Ascending aorta (tissue), 2 donors: ENCODE data around the gene ZNF865. TPM values are rescaled to one million over a fixed set of nuclear protein-coding genes. Genes with fewer than 3 reads are reported as not detected.

Experiments
- DNase-seq, 2 donors: peaks; one replicate each; pipeline ENCODE4 v3.0.0-alpha.2; 2019; ENCODE audit warnings: low spot score in 2 of 2
- H3K27ac ChIP-seq, 2 donors: fragments of 200-600 bp; sonication (generic); one replicate each; pipeline ENCODE4 v1.5.1; 2016 to 2017; ENCODE audit warnings: mild to moderate bottlenecking in 1 of 2
- H3K27me3 ChIP-seq: fragments of 200-600 bp; sonication (generic); one replicate; pipeline ENCODE4 v1.5.1; 2017
- H3K36me3 ChIP-seq, 2 donors: fragments of 200-600 bp; sonication (generic); one replicate each; pipeline ENCODE4 v1.5.1; 2016
- H3K4me1 ChIP-seq, 2 donors: fragments of 200-600 bp; sonication (generic); one replicate each; pipeline ENCODE4 v1.5.1; 2016 to 2017; ENCODE audit warnings: mild to moderate bottlenecking in 1 of 2
- H3K4me3 ChIP-seq, 2 donors: fragments of 200-600 bp; sonication (generic); one replicate each; pipeline ENCODE4 v1.5.1; 2016 to 2017; ENCODE audit warnings: mild to moderate bottlenecking in 1 of 2
- H3K9me3 ChIP-seq, 2 donors: fragments of 200-600 bp; sonication (generic); one replicate each; pipeline ENCODE4 v1.5.1; 2016
- CTCF ChIP-seq, 3 experiments: fragments of 200-600 bp in 2 of 3; fragments of 450-650 bp in 1 of 3; sonication (generic) in 2 of 3; IDR thresholded peaks; one replicate each; pipeline ENCODE4 v1.5.1; 2016 to 2019; ENCODE audit warnings: antibody characterized with exemption in 3 of 3, mild to moderate bottlenecking in 1 of 3, moderate library complexity in 1 of 3
- intact Hi-C: fragments of 100-400 bp; cut with DNase I; formaldehyde crosslinking; loops from one replicate; pipeline ENCODE4 v1.15.1; 2023
- total RNA-seq: library from RNA; depleted of rRNA; stranded (reverse); fragments of >200 nt; gene quantifications from one replicate; pipeline ENCODE4 v1.1.0, GENCODE V29; 2016

ZNF865 gene
- total RNA-seq, 1 donor from 2014 or later = 22.0 TPM

- Histone ChIP-seq H3K27ac (no peak overlapping the region), H3K4me3 (no peak overlapping the region), H3K36me3 (peaks cover 9 to 23% of the 10 kb centered on the region in 2 donors), H3K9me3 (no peaks in the 10 kb centered on the region), H3K27me3 (no peaks in the 10 kb centered on the region), H3K4me1 (peaks cover 6 to 8% of the 10 kb centered on the region in 2 donors)
- intact Hi-C loops = no loop called here
- no peak for TF ChIP-seq CTCF (IDR thresholded peaks at IDR 0.05)
- DNase-seq = no peak
Observed at GRCh38 chr19:55591555-55591954, 13.9 kb upstream of the ZNF865 start.

DNA sequence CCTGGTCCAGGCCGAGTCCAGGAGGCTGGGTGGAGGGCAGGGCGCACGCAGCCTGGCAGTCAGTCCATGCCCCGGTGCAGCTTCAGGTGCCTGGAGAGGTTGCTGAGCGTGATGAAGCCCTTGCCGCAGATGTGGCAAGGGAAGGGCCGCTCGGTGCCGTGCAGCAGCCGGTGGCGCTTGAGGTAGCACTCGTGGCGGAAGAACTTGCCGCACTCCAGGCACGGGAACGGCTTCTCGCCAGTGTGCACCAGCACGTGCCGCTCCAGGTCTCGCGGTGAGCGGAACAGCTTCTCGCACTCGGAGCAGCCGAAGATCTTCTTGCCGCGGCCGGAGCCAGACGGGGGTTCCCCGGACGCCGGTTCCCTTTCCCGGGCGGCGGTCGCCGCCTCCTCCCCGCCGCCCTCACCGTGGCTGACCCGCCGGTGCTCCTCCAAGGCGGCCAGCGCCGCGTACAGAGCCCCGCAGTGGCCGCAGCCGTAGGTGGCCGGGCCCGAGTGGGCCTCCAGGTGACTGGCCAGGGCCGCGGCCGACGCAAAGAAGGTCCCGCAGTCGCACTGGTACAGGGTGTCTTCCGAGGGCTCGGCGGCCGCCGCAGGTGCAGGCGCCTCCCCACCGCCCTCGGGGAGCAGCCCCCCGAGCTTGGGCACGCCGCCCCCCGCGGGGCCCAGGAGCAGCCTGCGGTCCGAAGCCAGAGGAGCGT lies 12.9 kb upstream of the ZNF865 start:
- H3K27ac ChIP-seq = no peak overlapping the region
- H3K27me3 ChIP-seq = no peaks in the 10 kb centered on the region
- TF ChIP-seq CTCF (IDR thresholded peaks at IDR 0.05) = no peak
- intact Hi-C loops = no loop called here
- H3K4me1 ChIP-seq = no peaks in the 10 kb centered on the region
- H3K4me3 ChIP-seq = no peak overlapping the region
- no peaks in the 10 kb centered on the region for H3K9me3 ChIP-seq
- H3K36me3 ChIP-seq = peaks cover 12 to 30% of the 10 kb centered on the region in 2 donors
- DNase-seq = peak in 1 of 2 donors; percentile 61

GRCh38 chr19:55593096-55593772 lies 12.2 kb upstream of the ZNF865 start:
- no peaks in the 10 kb centered on the region for H3K27me3 ChIP-seq

DNA sequence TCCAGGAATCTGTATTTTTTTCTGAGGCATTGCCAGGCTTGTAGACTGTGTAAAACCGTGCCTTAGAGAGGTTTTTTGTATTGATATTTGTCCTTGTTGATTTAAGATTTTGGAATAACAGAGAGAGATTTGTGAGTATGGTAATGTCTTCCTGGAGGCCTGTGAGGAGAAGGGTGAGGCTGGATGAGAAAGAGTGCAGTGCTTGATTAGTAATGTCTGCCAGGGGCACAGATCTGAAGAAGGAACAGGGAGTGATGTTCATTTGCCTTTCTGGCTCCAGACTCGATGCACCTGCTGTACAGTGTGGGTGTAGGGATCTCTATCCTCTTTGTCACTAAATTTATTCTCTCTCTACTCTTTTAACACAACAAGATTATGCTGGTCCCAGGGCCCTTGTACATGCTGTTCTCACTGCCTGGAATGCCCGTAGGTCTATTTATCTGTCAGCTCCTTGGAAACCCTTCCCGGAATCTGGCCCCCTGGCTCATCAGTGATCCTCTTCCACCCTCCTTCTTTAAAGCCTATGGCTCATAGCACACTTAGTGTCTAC lies 10.4 kb upstream of the ZNF865 start:
- no peak for DNase-seq
- no peak overlapping the region for H3K4me3 ChIP-seq
- no peaks in the 10 kb centered on the region for H3K4me1 ChIP-seq
- intact Hi-C loops = no loop called here
- H3K9me3 ChIP-seq = no peaks in the 10 kb centered on the region
- no peaks in the 10 kb centered on the region for H3K27me3 ChIP-seq
- no peak overlapping the region for H3K27ac ChIP-seq
- H3K36me3 ChIP-seq = peaks cover 12 to 30% of the 10 kb centered on the region in 2 donors
- TF ChIP-seq CTCF (IDR thresholded peaks at IDR 0.05) = no peak

More at GRCh38 chr19:55593096-55593772, 12.2 kb upstream of the ZNF865 start:
- no peak for DNase-seq
- Histone ChIP-seq H3K27ac (no peak overlapping the region), H3K36me3 (peaks cover 12 to 30% of the 10 kb centered on the region in 2 donors), H3K4me1 (no peaks in the 10 kb centered on the region), H3K9me3 (no peaks in the 10 kb centered on the region), H3K4me3 (no peak overlapping the region)
- no peak for TF ChIP-seq CTCF (IDR thresholded peaks at IDR 0.05)
- intact Hi-C loops = no loop called here

- Histone ChIP-seq H3K4me1 (no peaks in the 10 kb centered on the region), H3K36me3 (peaks cover 12 to 30% of the 10 kb centered on the region in 2 donors), H3K9me3 (no peaks in the 10 kb centered on the region), H3K27me3 (no peaks in the 10 kb centered on the region), H3K4me3 (no peak overlapping the region), H3K27ac (no peak overlapping the region)
- DNase-seq = no peak
- intact Hi-C loops = no loop called here
- no peak for TF ChIP-seq CTCF (IDR thresholded peaks at IDR 0.05)
Observed at GRCh38 chr19:55596304-55596703, 9.1 kb upstream of the ZNF865 start.
